IPS-NIHi7 (cell line): ENCODE measurements around the gene TNFRSF25.

ENCODE experiments used
- DNase-seq: peaks from one replicate; pipeline ENCODE4 v3.0.0; 2012; ENCODE audit warnings: mixed read lengths; ENCODE audit errors: extremely low spot score

Gene TNFRSF25

GRCh38 chr1:6488602-6489382 is 22.8 kb upstream of the TNFRSF25 start:
- no peak for DNase-seq

GRCh38 chr1:6487804-6488484 is 22.0 kb upstream of the TNFRSF25 start:
- DNase-seq = no peak

DNA sequence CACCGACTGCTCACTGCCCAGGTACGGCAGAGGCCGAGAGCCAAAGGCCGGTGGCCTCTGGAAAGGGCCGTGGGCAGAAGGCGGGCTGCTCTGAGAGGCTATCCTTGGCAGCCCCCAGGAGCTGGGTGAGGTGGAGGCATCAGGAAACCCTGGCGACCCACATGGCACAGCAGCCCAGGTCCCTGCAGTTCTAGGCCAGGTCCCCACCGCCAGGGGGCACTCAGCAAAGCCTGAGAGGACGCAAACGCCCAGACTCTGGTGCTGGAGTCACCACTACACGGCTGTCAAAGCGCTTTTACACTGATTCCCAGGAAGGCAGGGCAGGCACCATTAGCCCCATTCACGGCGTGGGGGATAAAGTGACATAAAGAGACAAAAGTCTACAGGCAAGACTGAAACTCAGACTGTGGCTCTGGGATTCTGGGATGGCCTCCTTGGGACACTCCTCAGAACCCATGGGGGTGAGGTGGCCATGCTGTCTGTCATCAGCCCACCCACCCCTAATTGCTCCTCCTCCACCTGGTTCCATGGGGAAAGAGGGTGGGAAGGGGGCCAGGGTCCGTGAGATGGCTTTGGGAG is 20.5 kb upstream of the TNFRSF25 start:
- peak; percentile 89 for DNase-seq

DNA sequence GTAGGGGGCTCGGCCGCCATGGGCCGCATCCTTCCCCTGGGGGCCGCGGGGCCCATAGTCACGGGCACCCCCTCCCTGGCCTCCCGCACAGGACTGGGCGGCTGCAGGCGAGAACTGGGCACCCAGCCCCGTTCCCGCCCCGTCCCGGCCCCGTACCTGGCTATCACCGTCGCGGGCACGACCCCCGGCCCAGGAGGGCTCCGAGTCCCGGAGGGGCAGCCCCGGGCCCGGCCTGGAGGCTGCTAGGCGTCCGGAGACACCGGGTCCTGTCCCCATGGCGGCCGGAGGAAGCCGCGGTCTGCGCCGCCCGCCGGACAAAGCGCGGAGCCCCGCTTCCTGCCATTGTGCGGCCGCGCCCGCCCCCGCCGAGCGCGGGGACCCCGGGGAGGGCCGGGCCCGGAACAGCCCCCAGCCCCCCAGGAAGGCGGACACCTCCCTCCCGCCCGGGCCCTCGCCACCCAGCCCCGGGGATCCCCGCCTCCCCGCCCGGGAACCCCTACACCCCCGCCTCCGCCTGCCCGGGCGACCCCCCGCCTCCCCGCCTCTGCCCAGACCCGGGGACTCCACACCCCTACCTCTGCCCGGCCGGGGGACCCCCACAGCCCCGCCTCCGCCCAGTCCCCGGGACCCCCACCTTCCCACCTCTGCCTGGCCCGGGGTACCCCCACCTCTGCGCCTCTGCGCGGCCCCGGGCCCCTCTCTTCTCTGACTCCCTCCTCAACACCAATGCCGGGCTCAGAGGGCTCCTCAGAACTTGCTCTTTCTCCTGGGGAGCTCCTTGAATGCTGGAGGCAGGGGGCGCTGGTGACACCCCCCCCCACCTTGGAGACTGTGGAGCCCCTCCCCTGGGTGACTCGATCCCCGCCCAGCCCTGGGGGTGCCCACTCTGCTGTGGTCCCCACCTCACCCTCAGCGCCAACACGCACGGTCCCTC is 19.5 kb upstream of the TNFRSF25 start:
- peak; percentile 40 for DNase-seq

- DNase-seq = no peak
These were observed 18.8 kb upstream of the TNFRSF25 start for GRCh38 chr1:6484826-6485167.

DNA sequence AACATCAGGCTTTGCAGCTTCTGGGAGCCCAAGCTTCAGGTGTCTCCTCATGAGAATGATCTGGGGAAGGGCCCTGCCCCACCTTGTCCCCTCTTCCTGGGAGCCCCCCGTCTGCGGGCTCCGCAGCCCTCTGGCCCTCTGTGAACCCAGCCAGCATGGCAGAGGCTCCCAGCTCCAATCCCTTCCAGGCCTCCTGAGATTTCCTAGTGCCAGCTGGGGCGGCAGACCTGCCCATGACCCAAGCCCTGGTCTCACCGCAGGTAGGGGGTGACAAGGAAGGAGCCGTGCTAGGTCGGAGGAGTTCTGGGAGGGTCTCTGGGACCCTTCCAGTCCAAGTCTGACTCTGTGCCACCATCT is 17.8 kb upstream of the TNFRSF25 start:
- DNase-seq = no peak

DNA sequence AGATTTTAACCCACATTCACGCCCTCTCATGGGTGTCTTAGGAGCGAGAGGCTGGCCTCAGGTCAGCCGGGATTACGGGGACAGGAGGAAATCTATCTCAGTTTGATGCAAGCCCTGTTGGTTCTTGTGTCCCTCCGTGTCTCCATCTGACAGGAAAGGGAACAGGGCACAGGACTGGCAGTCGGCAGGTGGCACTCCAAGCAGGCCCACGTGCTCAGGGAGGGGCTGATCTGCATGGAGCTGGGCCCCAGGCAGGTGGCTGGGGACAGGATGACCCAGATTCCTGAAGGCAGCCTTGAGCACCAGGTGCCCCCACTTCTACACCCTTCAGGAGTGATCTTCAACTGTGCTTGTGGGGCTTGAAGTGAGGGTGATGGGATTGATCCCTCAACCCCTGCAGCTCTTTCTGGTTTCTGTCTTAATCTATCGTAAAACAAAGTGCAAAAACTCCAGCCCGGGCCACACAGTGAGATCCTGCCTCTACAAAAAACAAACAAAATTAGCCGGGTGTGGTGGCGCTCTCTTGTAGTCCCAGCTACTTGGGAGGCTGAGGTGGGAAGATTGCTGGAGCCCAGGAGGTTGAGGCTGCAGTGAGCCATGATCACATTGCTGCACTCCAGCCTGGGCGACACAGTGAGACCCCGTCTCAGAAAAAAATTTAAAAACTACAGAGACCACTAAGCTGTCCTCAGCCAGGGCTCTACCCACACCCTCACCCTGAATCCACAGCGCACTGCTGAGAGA is 17.2 kb upstream of the TNFRSF25 start:
- DNase-seq = no peak

DNA sequence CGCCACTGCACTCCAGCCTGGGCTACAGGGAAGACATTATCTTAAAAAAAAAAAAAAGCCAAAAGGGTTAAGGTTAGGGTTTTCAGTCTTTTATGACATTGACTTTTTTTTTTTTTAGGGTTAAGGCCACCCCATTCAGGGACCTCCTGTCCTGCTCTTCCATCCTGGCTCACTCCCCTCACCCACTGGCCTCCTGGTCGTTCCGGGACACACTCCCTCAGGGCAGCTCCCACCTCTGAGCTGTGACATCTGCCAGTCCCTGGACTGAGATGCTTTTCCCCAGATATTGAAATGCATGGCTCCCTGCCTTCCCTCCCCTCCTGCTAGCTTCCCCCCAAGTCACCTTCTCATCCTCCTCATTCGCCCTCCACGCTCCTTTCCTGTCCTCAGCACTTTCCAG is 15.8 kb upstream of the TNFRSF25 start:
- DNase-seq = no peak

DNA sequence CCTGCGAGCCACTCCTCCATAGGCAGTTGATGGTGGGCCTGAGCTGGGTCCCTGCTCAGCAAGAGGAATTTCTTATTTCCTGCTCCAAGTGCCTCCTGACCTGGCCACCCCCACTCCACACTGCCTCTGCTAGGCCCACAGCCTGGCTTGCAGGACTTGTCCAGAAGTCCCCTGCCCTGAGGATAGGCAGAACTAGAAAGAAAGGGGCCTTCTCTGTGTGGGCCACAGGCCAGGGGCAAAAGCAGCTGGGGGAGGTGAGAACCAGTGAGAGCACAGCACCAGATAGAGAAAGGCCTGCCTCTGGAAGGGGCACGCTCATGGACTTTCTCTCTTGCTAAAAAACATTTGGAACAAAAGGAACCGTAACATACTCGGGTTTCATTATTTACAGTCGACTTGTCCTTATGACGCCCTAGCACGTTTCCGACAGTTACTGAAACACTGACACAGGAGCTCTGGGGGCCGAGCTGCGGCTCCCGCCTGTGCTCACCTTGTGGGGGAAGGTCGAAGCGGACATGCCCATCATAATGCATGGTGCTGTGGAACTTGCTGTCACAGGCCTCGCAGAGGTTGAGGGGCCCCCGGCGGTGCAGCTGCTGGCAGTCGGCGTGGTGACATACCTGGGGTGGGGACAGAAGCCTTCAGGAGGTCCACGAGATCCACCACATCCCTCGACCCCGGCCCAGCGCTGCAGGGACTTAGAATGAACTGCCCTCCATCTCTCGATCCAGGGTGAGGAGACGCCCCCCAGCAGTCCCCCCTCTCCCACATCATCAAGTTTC is 11.3 kb upstream of the TNFRSF25 start:
- no peak for DNase-seq

- no peak for DNase-seq
These were observed 10.5 kb upstream of the TNFRSF25 start for GRCh38 chr1:6476483-6476882.

- DNase-seq = peak; percentile 81
These were observed 9.6 kb upstream of the TNFRSF25 start for GRCh38 chr1:6475381-6476133.

- no peak for DNase-seq
These were observed 8.9 kb upstream of the TNFRSF25 start for GRCh38 chr1:6474815-6475282.

DNA sequence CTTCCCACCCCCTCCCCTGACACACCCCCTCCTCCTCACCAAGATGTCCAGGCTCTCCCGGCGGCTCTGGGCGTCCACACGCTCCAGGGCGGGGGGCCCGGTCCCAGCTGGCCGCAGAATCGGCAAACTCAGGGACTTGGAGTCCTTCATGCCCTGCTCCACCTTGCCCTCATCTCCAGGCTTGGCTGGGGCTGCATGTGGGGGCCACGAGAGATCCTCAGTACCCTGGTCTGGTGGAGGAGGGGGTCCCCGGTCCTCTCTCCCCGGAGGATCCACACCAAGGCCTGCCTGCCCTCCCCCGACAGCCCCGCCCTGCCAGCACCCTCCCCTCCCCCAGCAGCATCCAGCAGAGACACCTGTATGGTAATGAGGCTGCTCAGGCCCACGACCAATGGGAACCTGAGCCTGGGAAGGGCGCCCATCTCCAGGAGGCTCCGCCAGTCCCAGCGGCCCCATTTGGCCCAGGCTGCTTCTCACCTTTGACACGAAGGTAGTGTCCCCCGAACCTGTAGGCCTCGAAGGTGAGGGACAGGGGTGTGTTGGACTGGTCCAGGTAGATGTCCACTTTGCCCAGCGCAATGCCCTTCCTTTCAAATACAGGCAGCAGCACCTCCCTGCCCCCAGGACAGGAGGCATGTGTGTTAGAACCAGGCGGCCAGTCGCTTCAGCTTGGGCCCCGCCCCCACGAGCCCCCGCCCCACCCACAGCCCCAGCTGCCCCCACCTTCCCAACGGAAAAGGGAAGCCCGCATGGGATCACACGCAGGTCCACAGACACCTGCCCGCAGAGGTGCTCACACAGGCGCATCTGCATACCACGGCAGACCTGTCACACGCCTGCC is 8.2 kb upstream of the TNFRSF25 start:
- no peak for DNase-seq

DNA sequence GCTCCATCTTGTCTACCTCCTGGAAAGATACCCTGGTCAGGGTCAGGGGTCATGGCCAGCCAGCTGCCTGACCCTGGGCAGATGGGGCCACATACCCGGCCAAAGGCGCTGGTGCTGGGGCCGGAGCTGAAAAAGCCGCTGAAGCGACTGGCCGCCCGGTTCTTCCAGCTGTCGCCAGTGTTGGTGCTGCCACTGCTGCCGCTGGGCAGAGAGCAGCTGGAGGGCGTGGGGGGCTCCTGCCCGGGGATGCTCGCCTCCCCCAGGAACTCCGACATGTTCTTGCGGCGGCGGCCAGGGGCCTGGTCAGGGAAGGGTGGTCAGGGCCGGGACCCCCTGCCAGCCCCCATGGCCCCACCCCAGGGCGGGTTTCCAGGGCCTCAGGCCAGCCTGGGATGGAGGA is 7.2 kb upstream of the TNFRSF25 start:
- DNase-seq = no peak

DNA sequence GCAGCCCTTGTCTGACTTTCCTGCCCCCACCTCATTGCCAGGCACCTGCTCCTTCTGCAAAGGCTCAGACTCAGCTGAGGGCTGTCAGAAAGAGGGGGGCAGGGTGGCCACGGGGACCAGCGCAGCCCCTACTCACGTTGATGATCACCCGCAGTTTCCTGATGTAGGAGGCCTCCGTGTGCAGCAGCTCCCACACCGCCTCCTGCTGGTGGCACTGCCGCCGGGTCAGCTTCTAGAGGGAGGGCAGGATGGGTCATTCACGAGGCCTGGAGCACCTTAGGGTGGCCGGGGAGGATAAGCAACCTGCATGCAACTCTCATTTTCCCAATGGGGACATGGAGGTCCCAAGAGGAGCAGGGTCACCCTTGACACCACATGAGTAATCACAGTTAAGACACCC is 6.4 kb upstream of the TNFRSF25 start:
- DNase-seq = no peak

DNA sequence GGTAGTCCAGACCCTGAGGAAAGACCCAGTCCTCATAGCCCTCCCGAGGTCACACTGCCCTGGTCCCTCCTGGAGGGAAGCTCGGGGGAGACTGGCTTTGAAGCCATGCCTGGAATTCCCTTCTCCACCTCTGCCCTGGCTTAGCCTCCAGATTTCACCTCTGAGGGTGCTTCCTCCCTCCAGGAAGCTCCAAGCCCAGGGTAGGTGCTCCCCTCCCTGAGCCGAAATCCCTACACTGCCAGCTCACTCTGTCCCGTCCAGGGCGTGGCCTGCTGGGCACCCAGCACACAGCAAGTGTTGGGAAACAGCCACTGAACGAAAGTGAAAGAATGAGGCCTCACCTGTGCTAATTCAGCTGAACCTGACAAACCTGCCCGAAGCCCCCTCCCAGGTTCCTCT is 6.0 kb upstream of the TNFRSF25 start:
- no peak for DNase-seq

GRCh38 chr1:6471086-6471969 is 5.4 kb upstream of the TNFRSF25 start:
- DNase-seq = peak; percentile 73
